GM10266 (cell line): ENCODE results near the gene RAB20.

Source experiments
- DNase-seq: peaks from one replicate; pipeline ENCODE4 v3.0.0; 2012; ENCODE audit errors: extremely low spot score
- TF ChIP-seq, protein P1 (sequence below): IDR thresholded peaks from 2 replicates; pipeline ENCODE4 v1.5.1; 2012; ENCODE audit warnings: mild to moderate bottlenecking, low read depth; ENCODE audit not compliant: control insufficient read depth, insufficient read depth; ENCODE audit errors: missing control alignments

The RAB20 gene

GRCh38 chr13:110559986-110560385, 1.5 kb downstream of the RAB20 start:
- TF ChIP-seq, protein P1, sequence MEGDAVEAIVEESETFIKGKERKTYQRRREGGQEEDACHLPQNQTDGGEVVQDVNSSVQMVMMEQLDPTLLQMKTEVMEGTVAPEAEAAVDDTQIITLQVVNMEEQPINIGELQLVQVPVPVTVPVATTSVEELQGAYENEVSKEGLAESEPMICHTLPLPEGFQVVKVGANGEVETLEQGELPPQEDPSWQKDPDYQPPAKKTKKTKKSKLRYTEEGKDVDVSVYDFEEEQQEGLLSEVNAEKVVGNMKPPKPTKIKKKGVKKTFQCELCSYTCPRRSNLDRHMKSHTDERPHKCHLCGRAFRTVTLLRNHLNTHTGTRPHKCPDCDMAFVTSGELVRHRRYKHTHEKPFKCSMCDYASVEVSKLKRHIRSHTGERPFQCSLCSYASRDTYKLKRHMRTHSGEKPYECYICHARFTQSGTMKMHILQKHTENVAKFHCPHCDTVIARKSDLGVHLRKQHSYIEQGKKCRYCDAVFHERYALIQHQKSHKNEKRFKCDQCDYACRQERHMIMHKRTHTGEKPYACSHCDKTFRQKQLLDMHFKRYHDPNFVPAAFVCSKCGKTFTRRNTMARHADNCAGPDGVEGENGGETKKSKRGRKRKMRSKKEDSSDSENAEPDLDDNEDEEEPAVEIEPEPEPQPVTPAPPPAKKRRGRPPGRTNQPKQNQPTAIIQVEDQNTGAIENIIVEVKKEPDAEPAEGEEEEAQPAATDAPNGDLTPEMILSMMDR: no peak
- no peak for DNase-seq

GRCh38 chr13:110559429-110559943, 2.0 kb downstream of the RAB20 start:
- TF ChIP-seq, protein P1: no peak
- DNase-seq: no peak

GRCh38 chr13:110557610-110558305, 3.8 kb downstream of the RAB20 start:
- no peak for DNase-seq
- TF ChIP-seq, protein P1: no peak

GRCh38 chr13:110557082-110557481, 4.4 kb downstream of the RAB20 start:
- no peak for DNase-seq
- TF ChIP-seq, protein P1: no peak

DNA sequence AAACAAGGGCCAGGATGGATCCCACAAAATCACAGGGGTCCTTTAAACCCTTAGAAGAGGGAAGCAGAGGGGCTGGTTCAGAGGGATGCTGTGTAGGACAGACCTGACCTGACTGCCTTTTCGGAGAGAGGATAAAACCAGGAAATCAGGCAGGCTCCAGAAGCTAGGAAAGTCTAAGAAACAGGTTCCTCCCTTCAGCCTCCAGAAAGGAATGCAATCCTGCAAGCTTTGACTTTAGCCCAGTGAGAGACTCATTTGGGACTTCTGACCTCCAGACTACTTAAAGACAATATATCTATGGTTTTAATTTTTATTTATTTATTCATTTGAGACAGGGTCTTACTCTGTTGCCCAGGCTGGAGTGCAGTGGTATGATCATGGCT, 5.3 kb downstream of the RAB20 start:
- no peak for DNase-seq

DNA sequence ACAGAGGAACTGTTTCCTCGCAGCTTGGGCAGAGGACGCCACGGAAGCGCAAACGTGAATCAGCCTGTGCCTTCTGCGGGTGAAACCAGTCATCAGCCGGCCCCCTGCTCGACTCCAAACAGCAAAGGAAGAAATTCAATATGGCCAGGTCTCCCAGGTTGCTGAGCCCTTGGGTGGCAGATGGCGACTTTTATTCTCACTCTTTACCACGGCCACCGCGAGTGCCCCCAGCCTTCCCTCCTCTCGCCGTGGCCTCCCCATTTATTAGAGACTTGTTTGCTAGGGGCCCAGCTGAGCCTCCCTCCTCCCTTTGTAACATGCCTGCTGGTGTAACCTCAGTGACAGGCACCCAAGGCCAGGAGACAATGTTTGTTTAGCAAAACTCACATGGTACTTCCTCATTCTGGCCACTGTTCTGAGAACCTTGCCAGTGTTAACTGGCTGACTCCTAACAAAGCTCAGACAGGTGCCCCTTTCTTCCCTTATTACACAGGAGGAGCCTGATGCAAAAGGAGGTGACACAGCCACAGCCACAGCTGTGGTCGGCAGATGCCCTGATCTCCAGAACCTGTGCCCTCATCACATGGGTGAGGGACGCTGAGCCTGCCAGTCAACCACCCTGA, 5.8 kb downstream of the RAB20 start:
- DNase-seq: no peak
- TF ChIP-seq, protein P1: no peak

More for the DNA sequence above, 5.3 kb downstream of the RAB20 start:
- TF ChIP-seq, protein P1: no peak

GRCh38 chr13:110554946-110555345, 6.6 kb downstream of the RAB20 start:
- TF ChIP-seq, protein P1: no peak
- DNase-seq: no peak
